ENCODE measurements around the gene PARS2.

The PARS2 gene

GRCh38 chr1:54794451-54795355 is 30.4 kb upstream of the PARS2 start:
- TF ChIP-seq FOXP2 (optimal IDR thresholded peaks at IDR 0.05; ENCODE audit: borderline replicate concordance, extremely low read depth, extremely low read length, insufficient read depth) (no peak), REST (IDR thresholded peaks at IDR 0.05; ENCODE audit: insufficient read depth in 1 of 2, low read depth in 2 of 2, low read length in 2 of 2) (no peak), POLR2AphosphoS5 (IDR thresholded peaks at IDR 0.05; ENCODE audit: low read depth, low read length) (no peak), TAF1 (IDR thresholded peaks at IDR 0.05; ENCODE audit: borderline replicate concordance, insufficient read depth, low read length) (no peak), SIN3A (IDR thresholded peaks at IDR 0.05; ENCODE audit: borderline replicate concordance, insufficient read depth, low read length) (no peak)

DNA sequence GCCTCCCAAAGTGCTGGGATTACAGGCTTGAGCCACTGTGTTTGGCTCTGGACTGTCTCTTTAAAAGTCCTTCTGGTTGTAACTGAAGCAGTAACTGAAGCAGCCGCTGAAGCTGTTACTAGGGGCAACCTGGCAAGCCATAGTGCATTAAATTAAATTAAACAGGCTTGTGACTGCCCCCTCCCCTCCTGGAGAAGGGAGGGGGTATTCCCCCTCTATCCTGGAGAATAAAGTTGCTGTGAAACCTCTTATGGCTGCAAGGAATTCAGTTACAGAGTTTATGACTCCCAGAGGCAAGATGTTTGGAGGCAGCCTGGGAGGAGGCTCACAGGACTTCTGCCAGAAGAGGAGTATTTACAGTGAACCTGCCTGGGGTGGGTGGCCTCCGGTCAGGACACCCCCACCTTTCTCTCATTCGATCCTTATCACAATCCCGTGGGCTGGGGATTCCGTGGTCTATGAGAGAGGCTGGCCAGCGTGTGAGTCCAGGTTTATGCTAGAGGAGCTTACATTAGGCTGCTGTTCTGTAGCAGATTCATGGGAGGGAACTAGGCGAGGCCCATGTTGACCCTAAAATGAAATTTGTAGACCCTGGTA is 28.5 kb upstream of the PARS2 start:
- TF ChIP-seq SIN3A (IDR thresholded peaks at IDR 0.05; ENCODE audit: borderline replicate concordance, insufficient read depth, low read length) = no peak
- no peak for TF ChIP-seq FOXP2 (optimal IDR thresholded peaks at IDR 0.05; ENCODE audit: borderline replicate concordance, extremely low read depth, extremely low read length, insufficient read depth)
- no peak for TF ChIP-seq POLR2AphosphoS5 (IDR thresholded peaks at IDR 0.05; ENCODE audit: low read depth, low read length)
- no peak for TF ChIP-seq TAF1 (IDR thresholded peaks at IDR 0.05; ENCODE audit: borderline replicate concordance, insufficient read depth, low read length)
- no peak for TF ChIP-seq REST (IDR thresholded peaks at IDR 0.05; ENCODE audit: insufficient read depth in 1 of 2, low read depth in 2 of 2, low read length in 2 of 2)

GRCh38 chr1:54791880-54792522 is 27.7 kb upstream of the PARS2 start:
- TF ChIP-seq FOXP2 (optimal IDR thresholded peaks at IDR 0.05; ENCODE audit: borderline replicate concordance, extremely low read depth, extremely low read length, insufficient read depth) (no peak), SIN3A (IDR thresholded peaks at IDR 0.05; ENCODE audit: borderline replicate concordance, insufficient read depth, low read length) (no peak), TAF1 (IDR thresholded peaks at IDR 0.05; ENCODE audit: borderline replicate concordance, insufficient read depth, low read length) (no peak), REST (IDR thresholded peaks at IDR 0.05; ENCODE audit: insufficient read depth in 1 of 2, low read depth in 2 of 2, low read length in 2 of 2) (no peak), POLR2AphosphoS5 (IDR thresholded peaks at IDR 0.05; ENCODE audit: low read depth, low read length) (no peak)

GRCh38 chr1:54788459-54788858 is 24.1 kb upstream of the PARS2 start:
- TF ChIP-seq POLR2AphosphoS5 (IDR thresholded peaks at IDR 0.05; ENCODE audit: low read depth, low read length) = no peak
- TF ChIP-seq REST (IDR thresholded peaks at IDR 0.05; ENCODE audit: insufficient read depth in 1 of 2, low read depth in 2 of 2, low read length in 2 of 2) = no peak
- no peak for TF ChIP-seq FOXP2 (optimal IDR thresholded peaks at IDR 0.05; ENCODE audit: borderline replicate concordance, extremely low read depth, extremely low read length, insufficient read depth)
- no peak for TF ChIP-seq SIN3A (IDR thresholded peaks at IDR 0.05; ENCODE audit: borderline replicate concordance, insufficient read depth, low read length)
- no peak for TF ChIP-seq TAF1 (IDR thresholded peaks at IDR 0.05; ENCODE audit: borderline replicate concordance, insufficient read depth, low read length)
